Measurements from ENCODE around the gene SHROOM3. TPM values are rescaled to one million over a fixed set of nuclear protein-coding genes. Genes with fewer than 3 reads are reported as not detected.

SHROOM3 gene
- total and polyA plus RNA-seq, 2 experiments from 2014 or later = 11.3 to 73.5 TPM

GRCh38 chr4:76526585-76526990 lies 91.6 kb downstream of the SHROOM3 start (continued):
- TF ChIP-seq ZNF462 (CRISPR knock-in tag; IDR thresholded peaks at IDR 0.05) (no peak), ZNF114 (CRISPR knock-in tag; IDR thresholded peaks at IDR 0.05) (no peak), ZNF331 (CRISPR knock-in tag; IDR thresholded peaks at IDR 0.05; ENCODE audit: low read depth) (no peak), CREB1 (CRISPR knock-in tag; IDR thresholded peaks at IDR 0.05; ENCODE audit: low read depth) (no peak), NANOG (IDR thresholded peaks at IDR 0.05; ENCODE audit: borderline replicate concordance) (no peak), EZH2phosphoT487 (IDR thresholded peaks at IDR 0.05; ENCODE audit: unreplicated experiment) (no peak), POLR2AphosphoS5 (IDR thresholded peaks at IDR 0.05; ENCODE audit: low read depth) (no peak), JUNB (IDR thresholded peaks at IDR 0.05; ENCODE audit: unreplicated experiment) (no peak)

GRCh38 chr4:76527666-76528065 lies 92.6 kb downstream of the SHROOM3 start:
- no peak for TF ChIP-seq ZNF462 (CRISPR knock-in tag; IDR thresholded peaks at IDR 0.05)
- Mint-ChIP-seq H3K36me3 (ENCODE audit: low read depth) (no peaks in the 10 kb centered on the region; the same call in 2 of the 3 replicates), H3K27me3 (ENCODE audit: insufficient read depth, low read depth, poor library complexity) (no peaks in the 10 kb centered on the region), H3K4me1 (peaks cover 4% of the 10 kb centered on the region; the same call in 2 of the 3 replicates), H3K4me3 (no peak overlapping the region), H3K27ac (no peak overlapping the region), H3K9me3 (no peaks in the 10 kb centered on the region)
- Histone ChIP-seq H3K4me2 (no peak overlapping the region), H3F3A (replicated peaks; ENCODE audit: low read depth) (no peaks in the 10 kb centered on the region), H3K36me3 (ENCODE audit: insufficient read depth) (no peaks in the 10 kb centered on the region), H3K9me2 (ENCODE audit: insufficient read depth) (no peaks in the 10 kb centered on the region; the same call in 1 of the 2 replicates), H3K27me3 (ENCODE audit: insufficient read depth) (no peaks in the 10 kb centered on the region), H3K4me3 (no peak overlapping the region), H3K79me2 (replicated peaks; ENCODE audit: insufficient read depth) (no peaks in the 10 kb centered on the region), H2AFZ (no peak overlapping the region), H3K27ac (ENCODE audit: low read depth) (no peak overlapping the region), H4K20me1 (replicated peaks; ENCODE audit: insufficient read depth) (no peaks in the 10 kb centered on the region), H3K4me1 (ENCODE audit: insufficient read depth) (no peaks in the 10 kb centered on the region)
- no peak for ATAC-seq
- no peak for DNase-seq (ENCODE audit: low spot score)

Measured in GM23338 (cell line).